PC-9 (cell line): ENCODE data around the gene TSR3. TPM values are rescaled to one million over a fixed set of nuclear protein-coding genes. Genes with fewer than 3 reads are reported as not detected.

Experiments used
- BruUV-seq: library from RNA; stranded (reverse); fragments of 400-500 nt; replicated peaks from 2 replicates; lab custom pipeline; 2021; lab: Mats Ljungman, UMichigan
- CTCF ChIA-PET: fragments of 300-600 bp; sonication (Branson Sonifier 250); formaldehyde crosslinking; loops from one replicate; lab custom pipeline; 2022; ENCODE audit warnings: antibody characterized with exemption; lab: Charles Lee
- POLR2A ChIA-PET: fragments of 300-600 bp; sonication (Branson Sonifier 250); formaldehyde crosslinking; loops from one replicate; lab custom pipeline; 2022; ENCODE audit warnings: antibody characterized with exemption; ENCODE audit not compliant: unreplicated experiment; lab: Charles Lee
- DNase-seq, 2 experiments: peaks; one replicate each; pipeline versions ENCODE4 v3.0.0 to v3.0.0-alpha.2; 2015 to 2022; ENCODE audit warnings: mixed read lengths in 1 of 2
- H2AFZ ChIP-seq: fragments of 200-600 bp; sonication (generic); 2 replicates; pipeline ENCODE4 v1.8.1; 2017; ENCODE audit warnings: antibody characterized with exemption
- H3F3A ChIP-seq: fragments of 200-600 bp; sonication (generic); 2 replicates; pipeline ENCODE4 v1.8.1; 2017; ENCODE audit warnings: antibody characterized with exemption, mild to moderate bottlenecking, low read depth; ENCODE audit not compliant: insufficient read depth
- H3K27ac ChIP-seq: fragments of 200-600 bp; sonication (generic); 2 replicates; pipeline ENCODE4 v1.6.1; 2016; ENCODE audit warnings: mixed run types
- H3K27me3 ChIP-seq: fragments of 200-600 bp; sonication (generic); 2 replicates; pipeline ENCODE4 v1.6.1; 2016; ENCODE audit warnings: low read depth, mixed run types; ENCODE audit not compliant: insufficient read depth
- H3K36me3 ChIP-seq: fragments of 200-600 bp; sonication (generic); 2 replicates; pipeline ENCODE4 v1.6.1; 2016; ENCODE audit warnings: low read depth, mixed run types
- H3K4me1 ChIP-seq: fragments of 200-600 bp; sonication (generic); replicated peaks from 2 replicates; pipeline ENCODE4 v1.6.1; 2016; ENCODE audit warnings: mixed run types; ENCODE audit not compliant: insufficient read depth
- H3K4me2 ChIP-seq: fragments of 200-600 bp; sonication (generic); 2 replicates; pipeline ENCODE4 v1.6.1; 2017; ENCODE audit warnings: mixed run types
- H3K4me3 ChIP-seq: fragments of 200-600 bp; sonication (generic); 2 replicates; pipeline ENCODE4 v1.6.1; 2016; ENCODE audit warnings: mixed run types
- H3K79me2 ChIP-seq: fragments of 200-600 bp; sonication (generic); 2 replicates; pipeline ENCODE4 v1.6.1; 2017; ENCODE audit warnings: low read depth, mixed run types
- H3K9me2 ChIP-seq: fragments of 200-600 bp; sonication (generic); 2 replicates; pipeline ENCODE4 v1.8.1; 2017; ENCODE audit warnings: mild to moderate bottlenecking; ENCODE audit not compliant: insufficient read depth
- H3K9me3 ChIP-seq: fragments of 200-600 bp; sonication (generic); 2 replicates; pipeline ENCODE4 v1.8.1; 2016; ENCODE audit warnings: low read depth; ENCODE audit not compliant: insufficient read depth
- H4K20me1 ChIP-seq: fragments of 200-600 bp; sonication (generic); 2 replicates; pipeline ENCODE4 v1.8.1; 2017; ENCODE audit not compliant: insufficient read depth
- CTCF ChIP-seq: fragments of 200-600 bp; sonication (generic); conservative IDR thresholded peaks from 2 replicates; pipeline ENCODE4 v1.6.1; 2017; ENCODE audit warnings: mixed run types, antibody characterized with exemption, mild to moderate bottlenecking, moderate library complexity
- EZH2 ChIP-seq: fragments of 200-600 bp; sonication (generic); IDR thresholded peaks from 2 replicates; pipeline ENCODE4 v1.8.0; 2017; ENCODE audit warnings: antibody characterized with exemption, low read depth
- intact Hi-C: fragments of 100-400 bp; cut with micrococcal nuclease; formaldehyde crosslinking; loops from one replicate; pipeline ENCODE4 v1.10.0; 2022; ENCODE audit not compliant: unreplicated experiment
- total RNA-seq: library from RNA; stranded (reverse); gene quantifications from 2 replicates; pipeline ENCODE4 v1.2.3, GENCODE V29; 2021

The TSR3 gene
- total RNA-seq, 1 experiment from 2014 or later = 69.5 TPM

- Histone ChIP-seq H3K9me3 (no peaks in the 10 kb centered on the region), H3K4me1 (peaks cover 14% of the 10 kb centered on the region), H4K20me1 (peaks cover 85% of the 10 kb centered on the region), H3K4me3 (no peak overlapping the region), H3K9me2 (no peaks in the 10 kb centered on the region), H3K27me3 (no peaks in the 10 kb centered on the region), H3K27ac (no peak overlapping the region), H3F3A (no peaks in the 10 kb centered on the region), H3K4me2 (no peak overlapping the region), H3K79me2 (peaks cover 73% of the 10 kb centered on the region), H2AFZ (no peak overlapping the region), H3K36me3 (peaks cover 27% of the 10 kb centered on the region)
- TF ChIP-seq EZH2 = no peak
- TF ChIP-seq CTCF = no peak
- intact Hi-C loops = no loop called here
- no peak for DNase-seq
- ChIA-PET CTCF (no interaction called here), POLR2A (no interaction called here)
- no TSS peak for BruUV-seq
These were observed 37.1 kb downstream of the TSR3 start for GRCh38 chr16:1314399-1315068.

GRCh38 chr16:1313721-1314369 is 37.8 kb downstream of the TSR3 start:
- BruUV-seq = no TSS peak
- no peak overlapping the region for H3K4me3 ChIP-seq
- peaks cover 14% of the 10 kb centered on the region for H3K4me1 ChIP-seq
- DNase-seq = no peak
- no peaks in the 10 kb centered on the region for H3K9me2 ChIP-seq
- no peak for TF ChIP-seq CTCF
- H3K9me3 ChIP-seq = no peaks in the 10 kb centered on the region
- peaks cover 73% of the 10 kb centered on the region for H3K79me2 ChIP-seq
- intact Hi-C loops = no loop called here
- ChIA-PET POLR2A (no interaction called here), CTCF (no interaction called here)
- no peak overlapping the region for H3K4me2 ChIP-seq
- no peaks in the 10 kb centered on the region for H3F3A ChIP-seq
- peaks cover 80% of the 10 kb centered on the region for H4K20me1 ChIP-seq
- H3K27ac ChIP-seq = no peak overlapping the region
- H2AFZ ChIP-seq = no peak overlapping the region
- H3K27me3 ChIP-seq = no peaks in the 10 kb centered on the region
- peaks cover 26% of the 10 kb centered on the region for H3K36me3 ChIP-seq

GRCh38 chr16:1312903-1313302 is 38.8 kb downstream of the TSR3 start:
- no peaks in the 10 kb centered on the region for H3K27me3 ChIP-seq
- H4K20me1 ChIP-seq = peaks cover 80% of the 10 kb centered on the region
- no peak overlapping the region for H2AFZ ChIP-seq
- no peak overlapping the region for H3K27ac ChIP-seq
- ChIA-PET POLR2A (no interaction called here), CTCF (no interaction called here)
- peaks cover 14% of the 10 kb centered on the region for H3K4me1 ChIP-seq
- no peak for DNase-seq
- no peaks in the 10 kb centered on the region for H3F3A ChIP-seq
- no peak for TF ChIP-seq CTCF
- TF ChIP-seq EZH2 = no peak
- H3K4me2 ChIP-seq = no peak overlapping the region
- BruUV-seq = no TSS peak
- peaks cover 25% of the 10 kb centered on the region for H3K36me3 ChIP-seq
- intact Hi-C loops = no loop called here
- no peaks in the 10 kb centered on the region for H3K9me2 ChIP-seq
- no peaks in the 10 kb centered on the region for H3K9me3 ChIP-seq
- no peak overlapping the region for H3K4me3 ChIP-seq
- H3K79me2 ChIP-seq = peaks cover 69% of the 10 kb centered on the region
